ENCODE measurements around the gene STK24.
A peak's percentile ranks its signal among the peaks of the same experiment; 100 is the strongest.

Gene STK24

DNA sequence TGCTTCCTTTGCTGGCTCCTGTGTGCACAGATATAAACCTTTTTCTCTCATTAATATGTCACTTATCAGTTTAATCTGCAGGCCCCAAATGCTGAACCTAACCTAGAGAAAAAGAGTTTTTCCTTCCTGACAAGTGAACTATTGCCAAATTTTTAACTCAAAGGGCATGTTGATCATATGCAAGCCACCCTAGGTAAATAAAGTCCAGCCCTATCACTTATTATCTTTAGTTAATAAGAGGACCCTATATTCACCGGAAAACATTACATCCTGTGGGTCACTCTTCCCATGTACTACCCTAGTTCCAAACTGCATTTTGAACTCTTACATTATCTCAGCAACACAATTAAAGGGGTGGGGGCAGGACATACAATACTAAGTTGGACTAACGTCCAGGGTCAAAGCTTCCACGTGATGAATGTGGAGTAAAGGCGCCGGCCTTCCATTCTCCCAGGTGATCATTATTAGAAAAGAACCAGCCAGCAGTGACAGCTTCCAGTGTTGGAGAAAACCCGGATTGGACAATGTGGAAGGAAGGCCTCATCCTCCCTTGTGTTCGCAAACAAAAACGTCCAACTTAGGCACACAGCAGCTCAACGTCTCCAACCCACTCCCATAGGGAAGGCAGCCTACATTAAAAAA lies 86.6 kb downstream of the STK24 start:
- DNase-seq (ENCODE audit: low read depth in 2 of 2) = no peak

DNA sequence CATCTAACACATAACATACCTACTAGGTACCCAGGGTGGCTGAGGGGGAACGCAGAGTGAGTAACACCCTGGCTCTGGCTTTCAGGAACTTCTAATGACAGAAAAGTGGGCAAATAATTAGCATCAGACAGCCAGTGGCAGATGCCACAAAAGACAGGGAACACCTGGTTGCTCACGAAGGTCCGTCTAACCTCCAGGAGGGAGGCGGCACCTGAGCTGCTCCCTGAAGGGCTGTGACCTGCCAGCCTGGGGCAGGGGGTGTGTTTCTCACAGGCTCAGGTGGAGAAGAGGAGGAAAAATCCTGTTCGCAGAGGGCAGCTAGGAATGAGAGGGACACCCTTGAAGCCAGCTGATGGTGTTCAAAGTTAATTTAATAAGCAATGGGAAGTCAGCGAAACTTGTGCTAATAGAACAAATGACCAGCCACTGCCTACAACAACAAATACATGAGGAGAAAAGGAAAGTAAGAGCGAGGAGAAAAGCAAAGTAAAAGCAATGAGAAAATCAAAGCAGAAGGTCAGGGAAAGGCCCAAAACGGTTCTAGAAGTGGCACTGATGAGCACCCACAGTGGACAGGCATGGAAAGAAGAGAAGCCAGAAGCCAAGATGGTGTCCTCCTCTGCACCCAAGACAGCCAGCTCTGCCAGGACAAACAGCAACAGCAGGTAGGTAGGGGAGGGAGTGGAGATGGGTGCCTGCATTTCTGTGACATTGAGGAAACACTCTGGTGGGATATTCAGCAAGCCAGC lies 87.3 kb downstream of the STK24 start:
- DNase-seq (ENCODE audit: low read depth in 2 of 2) = no peak

DNA sequence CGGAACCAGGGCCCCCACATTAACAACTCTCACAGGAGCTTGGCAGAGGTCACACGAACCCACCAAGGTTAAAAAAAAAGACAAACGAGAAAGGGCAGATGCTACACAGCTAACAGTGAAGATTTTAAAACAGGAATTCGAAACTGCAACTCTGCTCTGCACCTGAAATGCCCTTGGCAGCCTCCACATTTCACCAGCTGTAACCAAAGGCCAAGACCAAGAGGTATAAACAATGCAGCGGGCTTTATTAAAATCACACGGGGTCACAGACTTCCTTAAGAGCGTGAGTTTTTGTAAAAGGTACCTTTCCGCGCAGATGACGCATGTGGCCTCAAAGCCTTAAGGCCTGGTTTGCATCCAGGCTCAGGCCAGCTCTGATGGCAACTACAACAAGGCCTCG lies 88.2 kb downstream of the STK24 start:
- DNase-seq (ENCODE audit: low read depth in 2 of 2) = no peak

DNA sequence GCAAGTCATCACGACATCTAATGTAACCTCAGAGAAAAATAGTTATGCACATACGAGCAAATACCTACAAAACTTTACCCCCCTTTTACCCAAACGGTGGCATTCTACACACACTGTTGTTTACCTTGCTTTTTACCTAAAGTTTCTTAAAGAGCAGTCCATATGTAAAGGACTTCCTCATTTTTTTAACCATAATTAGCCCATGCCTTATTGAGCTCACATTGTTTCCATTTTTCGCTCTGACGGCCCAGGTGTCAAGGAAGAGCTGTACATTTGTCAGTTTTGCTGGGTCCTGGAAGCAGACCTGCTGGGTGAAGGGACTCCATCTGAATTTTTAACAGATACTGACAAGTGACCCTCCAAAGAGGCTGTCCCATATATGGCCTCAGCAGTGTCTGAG lies 89.4 kb downstream of the STK24 start:
- DNase-seq (ENCODE audit: low read depth in 2 of 2) = no peak

DNA sequence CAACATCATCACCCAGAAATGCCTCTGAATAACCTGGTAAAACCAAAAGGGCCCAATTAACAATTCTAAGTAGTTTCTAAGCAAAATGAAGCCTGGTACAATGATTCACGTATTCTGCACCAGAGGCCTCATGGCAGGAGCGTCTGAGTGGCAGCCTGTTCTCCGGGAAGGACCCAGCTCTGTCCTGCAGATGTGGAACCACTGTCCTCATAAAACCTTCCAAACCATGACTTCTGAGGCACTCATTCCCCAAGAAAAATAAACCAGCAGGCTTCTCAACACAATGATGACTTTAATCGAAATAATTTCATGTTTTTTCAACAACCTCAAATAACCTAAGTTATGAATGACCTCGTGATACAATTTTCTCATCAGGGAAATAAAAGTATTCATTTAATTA lies 89.9 kb downstream of the STK24 start:
- DNase-seq (ENCODE audit: low read depth in 2 of 2) = no peak

DNA sequence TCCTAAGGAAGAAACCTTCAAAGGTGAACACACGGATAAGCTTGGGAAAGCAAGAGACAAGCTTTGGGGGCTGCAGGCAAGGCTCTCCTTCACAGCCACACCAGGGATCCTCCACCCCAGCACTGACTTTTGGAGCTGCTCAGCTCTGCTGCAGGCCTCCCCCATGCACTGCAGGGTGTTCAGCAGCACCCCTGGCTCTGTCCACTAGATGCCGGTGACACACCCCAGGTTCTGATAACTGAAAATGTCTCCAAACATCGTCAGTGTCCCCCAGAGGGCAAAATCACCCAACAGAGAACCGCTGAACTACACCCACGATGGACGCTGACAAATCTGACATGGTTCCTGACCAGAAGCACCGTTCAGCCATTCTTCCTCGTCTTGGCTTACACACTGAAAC lies 90.5 kb downstream of the STK24 start:
- DNase-seq (ENCODE audit: low read depth in 2 of 2) = no peak

DNA sequence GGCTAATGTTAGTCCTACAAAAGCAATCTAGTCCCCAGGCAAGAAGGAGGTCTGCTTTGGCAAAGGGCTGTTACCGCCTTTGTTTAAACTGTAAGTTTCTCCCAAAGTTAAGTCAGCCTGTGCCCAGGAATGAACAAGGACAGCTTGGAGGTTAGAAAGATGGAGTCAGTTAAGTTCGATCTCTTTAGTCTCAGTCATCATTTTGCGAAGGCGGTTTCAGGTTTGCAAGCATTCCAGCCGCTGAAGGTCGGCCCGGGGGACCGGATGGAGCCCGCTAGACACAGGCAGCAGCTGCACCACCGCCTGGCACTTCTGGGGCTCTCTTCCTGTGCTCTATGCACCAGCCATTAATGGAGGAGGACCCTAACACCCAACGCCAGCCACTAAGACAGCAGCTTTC lies 91.3 kb downstream of the STK24 start:
- no peak for DNase-seq (ENCODE audit: low read depth in 2 of 2)

DNA sequence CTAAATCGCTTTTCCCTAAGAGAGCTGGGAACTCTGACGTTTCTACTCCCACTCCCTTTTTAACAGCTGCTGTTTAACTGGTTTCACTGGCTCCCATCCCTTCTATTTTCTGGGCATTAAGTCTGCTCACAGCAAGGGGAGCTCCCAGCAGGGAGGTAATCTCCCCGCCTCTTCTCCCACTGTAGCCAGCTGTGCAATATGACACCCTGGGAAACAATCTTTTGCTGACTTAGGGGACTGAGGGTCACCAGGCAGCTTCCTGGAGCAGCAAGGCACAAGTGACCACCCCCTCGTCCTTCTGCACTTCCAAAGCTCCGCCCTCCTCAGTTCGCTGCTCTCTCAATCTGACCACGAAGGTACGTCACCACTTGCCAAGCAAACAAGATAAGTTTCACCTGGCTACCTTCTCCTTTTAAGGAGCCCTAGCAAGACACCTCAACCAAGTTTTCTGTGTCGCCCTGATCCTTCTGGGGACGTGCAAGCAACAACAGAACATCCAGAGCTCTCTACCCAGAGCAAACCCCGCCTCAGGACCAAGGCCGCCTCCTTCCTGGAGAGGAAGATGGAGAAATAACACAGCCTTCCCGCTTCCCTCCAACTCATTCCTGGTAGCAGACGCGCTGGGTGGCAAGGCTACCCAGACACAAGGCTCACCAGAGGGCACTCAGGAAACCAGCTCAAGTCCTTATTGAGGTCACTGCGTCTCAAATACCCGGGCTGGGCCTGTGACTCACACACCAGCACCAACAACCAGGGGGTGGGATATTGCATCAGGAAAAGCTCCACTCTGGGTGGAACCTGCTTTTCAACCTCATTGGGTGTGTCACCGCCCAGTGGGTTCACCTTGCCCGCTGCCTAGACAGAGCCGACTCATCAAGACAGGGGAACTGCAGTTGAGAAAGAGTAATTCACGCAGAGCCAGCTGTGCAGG lies 92.4 kb downstream of the STK24 start:
- DNase-seq (ENCODE audit: low read depth in 2 of 2) = peak; percentile 41 to 63

DNA sequence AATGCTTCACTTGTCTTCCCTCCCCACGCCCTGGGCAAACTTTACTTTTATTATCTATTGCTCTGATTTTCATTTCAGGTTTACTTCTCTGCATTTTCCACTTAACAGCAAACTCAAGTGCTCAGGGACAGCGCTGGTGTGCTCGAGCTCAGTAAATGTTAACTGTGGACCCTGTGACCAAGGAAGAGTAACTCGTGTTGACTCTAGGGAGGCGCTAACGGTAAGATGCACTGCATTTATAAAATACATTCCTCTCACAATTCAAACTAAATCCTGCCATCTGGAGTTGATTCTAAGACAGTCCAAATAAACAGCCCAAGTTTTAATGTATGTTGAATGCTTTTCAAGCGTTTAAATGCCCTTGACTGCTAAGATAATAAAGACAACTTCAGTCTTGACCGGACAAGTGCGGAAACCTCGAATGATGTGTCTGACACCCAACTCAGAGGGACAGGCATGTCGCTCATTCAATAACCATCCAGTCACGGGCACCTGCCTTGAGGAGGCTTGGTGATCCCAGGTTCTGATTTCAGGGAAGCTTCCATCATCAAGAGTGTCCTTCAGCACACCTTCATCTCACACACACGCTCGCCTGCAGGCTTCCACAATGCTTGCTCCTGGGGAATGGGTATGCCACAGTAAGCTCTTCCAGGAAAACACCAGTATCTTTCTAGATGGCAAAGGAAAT lies 93.2 kb downstream of the STK24 start:
- DNase-seq (ENCODE audit: low read depth in 2 of 2) = no peak

DNA sequence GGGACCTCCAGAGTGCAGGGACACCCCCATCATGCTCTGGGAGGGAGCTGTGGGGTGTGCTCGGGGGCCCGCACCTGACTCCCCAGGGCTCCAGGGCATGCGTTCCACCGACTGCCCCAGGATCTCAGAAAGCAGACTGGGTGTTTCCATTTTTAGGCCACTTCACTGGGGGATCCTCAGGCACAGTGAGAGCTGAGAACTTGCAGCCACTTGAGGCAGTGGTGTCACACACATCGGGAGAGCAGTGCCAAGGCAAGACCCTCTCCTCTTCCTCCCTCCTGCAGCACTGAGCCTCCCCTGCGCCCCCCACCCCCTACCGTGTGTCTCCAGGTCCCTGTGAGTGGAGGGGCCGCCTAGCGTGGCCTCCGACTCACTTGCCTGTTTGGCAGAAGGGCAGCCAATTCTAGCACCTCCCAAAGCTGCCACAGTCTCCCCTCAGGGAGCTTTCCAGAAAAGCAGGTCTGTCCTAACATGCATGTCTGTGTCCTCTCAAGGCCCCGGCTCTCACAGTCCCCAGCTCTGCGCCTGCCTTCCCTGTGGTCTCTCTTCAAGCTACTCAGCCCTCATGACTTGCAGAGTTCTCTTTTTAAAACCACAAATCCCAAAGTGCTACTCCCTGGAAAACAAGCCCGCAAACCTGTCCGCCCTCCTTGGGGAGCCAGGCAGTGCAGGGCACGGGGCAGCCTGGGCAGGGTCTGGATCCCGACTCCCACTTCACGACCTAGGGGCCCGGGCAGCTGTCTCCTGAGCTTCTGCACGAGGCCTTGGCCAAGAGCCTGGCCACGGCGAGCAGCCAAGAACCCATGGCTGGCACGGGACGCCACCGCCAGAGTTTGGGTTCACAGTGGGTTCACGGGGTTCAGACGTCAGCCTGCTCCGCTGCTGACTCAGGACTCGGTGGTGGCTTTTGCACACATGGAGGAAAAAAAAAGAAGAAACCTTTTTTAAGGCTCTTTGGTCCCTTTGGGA lies 94.1 kb downstream of the STK24 start:
- no peak for DNase-seq (ENCODE audit: low read depth in 2 of 2)

DNA sequence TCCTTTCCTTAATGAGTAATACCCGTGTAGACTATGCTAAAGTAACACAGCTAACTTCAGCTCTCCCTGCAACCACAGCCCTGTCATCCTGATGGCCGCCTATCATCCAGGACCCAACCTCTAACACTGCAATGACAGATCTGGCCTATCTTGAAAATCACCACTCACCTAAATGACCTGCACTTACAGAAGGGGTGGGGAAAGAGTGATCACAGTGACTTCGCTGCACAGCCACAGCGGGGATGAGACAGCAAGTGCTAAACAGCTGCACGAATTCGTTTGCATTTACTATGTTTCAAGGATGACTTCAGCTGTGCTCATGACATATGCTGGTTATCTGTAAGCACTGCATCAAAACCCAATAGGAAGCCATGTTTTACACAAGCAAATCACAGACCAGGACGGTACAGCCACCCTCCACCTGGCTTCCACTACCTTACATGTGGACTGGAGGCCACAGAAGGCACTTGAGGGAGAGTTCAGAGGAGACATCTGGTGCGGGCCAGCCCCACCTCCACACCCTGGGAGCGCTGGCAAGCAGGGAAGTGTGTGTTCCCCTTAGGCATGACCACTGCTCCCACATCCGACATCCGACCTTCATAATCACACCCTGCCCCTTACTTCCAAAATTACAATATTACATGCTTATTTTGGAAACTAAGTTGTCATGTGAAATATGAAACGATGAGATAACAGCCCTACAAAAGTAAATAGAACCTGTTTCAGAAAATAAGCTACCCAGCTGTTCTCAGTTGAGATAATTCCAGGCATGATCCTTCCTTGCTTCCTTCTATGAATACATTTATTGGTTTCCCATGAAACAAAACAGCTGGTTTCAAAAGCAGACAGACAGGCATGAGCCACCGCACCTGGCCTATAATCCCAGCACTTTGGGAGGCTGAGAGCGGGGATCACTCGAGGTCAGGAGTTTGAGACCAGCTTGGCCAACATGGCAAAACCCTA lies 95.7 kb downstream of the STK24 start:
- no peak for DNase-seq (ENCODE audit: low read depth in 2 of 2)

DNA sequence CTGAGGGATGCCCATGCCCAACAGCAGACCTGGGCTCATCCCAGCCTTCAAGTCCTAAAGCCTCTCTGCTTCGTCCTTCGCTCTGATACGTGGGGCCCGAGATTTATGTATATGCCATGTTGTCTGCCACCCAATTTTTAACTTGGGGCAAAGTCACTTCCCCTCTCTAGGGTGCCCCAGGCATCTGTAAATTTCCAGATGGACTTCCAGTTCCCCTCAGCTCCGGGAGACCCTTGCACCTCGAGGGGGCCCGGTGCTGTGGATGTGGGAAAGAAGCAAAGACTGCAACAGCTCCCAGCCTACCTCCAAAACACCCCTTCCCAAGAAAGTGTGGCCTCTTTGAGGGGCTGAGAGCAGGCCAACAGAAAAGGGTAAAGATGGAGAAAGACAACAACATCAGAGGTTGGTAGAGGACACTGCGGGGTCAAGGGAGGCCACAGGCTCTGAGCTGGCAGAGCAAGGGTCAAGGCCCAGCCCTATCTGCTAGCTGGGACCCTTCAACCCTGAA lies 97.4 kb downstream of the STK24 start:
- DNase-seq (ENCODE audit: low read depth in 2 of 2) = no peak

DNA sequence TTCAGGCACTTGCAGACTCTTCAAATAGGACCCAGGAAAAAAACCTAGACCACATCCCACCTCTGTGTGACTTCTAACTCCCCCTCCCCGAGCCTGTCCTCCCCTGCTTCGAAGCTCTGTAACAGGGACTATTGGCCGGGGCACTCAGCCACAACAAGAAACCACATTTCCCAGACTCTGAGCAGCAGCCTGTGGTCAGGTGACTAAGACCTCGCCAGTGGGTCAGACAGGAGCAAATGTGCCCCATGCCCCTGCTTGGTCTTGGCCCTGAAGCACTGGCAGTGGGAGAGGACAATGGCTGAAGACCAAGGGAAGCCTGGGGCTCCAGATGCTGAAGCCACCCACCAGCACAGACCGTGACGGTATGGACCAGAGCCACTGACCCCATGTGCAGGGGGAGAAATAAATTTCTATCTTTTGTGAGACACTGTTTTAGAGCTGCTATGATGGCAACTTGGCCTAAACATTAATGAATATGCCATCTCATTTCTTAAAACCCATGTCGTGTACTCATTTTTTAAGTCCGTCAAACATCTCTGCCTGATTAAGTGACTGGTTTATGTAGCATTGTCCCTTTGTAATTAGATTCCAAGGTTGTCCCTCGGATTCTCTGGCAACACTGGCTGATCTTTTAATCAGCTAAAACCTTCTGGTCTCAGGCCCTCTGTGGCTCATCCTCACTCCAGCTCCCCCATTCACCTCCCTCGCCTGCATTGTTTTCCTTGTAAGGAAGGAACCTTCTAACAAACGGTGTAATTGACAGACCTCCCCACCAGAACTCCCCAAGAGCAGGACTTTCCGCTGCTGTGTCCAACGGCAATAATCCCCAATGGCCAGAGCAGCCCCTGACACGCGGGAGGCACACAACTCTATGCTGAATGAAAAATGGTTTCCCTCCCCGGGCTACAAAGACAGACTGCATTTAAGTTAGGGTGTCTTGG lies 98.4 kb downstream of the STK24 start:
- DNase-seq (ENCODE audit: low read depth in 2 of 2) = no peak

DNA sequence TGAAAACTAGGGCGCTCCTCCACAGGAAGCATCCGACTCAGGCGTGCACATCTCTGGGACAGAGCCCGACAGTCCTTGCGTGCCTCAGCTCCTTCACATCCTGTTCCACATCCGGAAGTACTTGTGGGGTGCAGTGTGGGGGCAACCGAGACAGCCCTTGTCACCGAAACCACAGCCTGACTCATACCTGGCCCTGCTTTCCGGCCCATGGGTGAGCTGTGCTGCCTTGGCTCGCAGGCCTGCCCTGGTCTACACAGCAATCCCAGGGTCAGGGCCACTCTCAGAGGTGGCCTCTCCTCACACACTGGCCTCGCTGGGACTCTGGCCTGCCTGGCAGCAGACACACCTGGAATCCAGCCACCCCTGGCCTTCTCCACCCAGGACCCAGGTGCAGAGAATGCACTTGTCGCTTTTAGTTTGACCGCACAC lies 100.4 kb downstream of the STK24 start:
- DNase-seq (ENCODE audit: low read depth in 2 of 2) = peak; percentile 56 to 57

DNA sequence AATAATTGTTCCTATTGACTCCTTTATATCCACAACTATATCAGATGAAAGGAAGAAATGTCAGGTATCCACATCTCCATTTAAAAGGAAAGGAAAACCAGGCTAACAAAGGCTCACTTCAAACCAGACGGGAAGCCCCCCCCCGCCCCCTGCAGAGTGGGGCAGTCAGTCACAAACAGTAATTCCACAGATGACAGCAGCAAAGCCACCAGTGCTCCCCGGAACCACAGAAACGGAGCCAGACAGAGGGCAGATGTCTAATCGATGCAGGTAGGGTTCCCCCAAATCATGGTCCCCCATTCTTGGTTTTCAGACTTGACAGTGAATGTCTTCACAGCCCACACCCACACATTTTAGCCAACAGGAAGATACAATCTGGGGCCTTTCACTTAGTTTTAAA lies 100.8 kb downstream of the STK24 start:
- DNase-seq (ENCODE audit: low read depth in 2 of 2) = no peak

DNA sequence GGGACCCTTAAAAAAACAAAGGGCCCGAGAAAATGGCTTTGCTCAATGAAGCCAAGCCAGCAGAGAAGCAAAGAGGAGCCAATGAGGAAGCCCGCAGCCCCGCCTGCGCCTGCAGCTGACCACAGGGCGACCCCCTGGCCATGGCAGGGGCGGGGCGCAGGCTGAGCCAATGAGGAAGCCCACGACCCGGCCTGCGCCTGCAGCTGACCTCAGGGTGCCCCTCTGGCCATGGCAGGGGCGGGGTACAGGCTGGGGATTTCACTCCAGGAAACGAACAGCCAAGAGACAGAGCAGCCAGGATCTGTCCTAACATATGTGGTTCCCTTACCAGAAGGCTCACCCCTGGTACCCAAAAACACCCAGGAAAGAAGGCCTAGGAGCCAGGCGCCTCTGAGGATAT lies 101.4 kb downstream of the STK24 start:
- DNase-seq (ENCODE audit: low read depth in 2 of 2) = no peak

DNA sequence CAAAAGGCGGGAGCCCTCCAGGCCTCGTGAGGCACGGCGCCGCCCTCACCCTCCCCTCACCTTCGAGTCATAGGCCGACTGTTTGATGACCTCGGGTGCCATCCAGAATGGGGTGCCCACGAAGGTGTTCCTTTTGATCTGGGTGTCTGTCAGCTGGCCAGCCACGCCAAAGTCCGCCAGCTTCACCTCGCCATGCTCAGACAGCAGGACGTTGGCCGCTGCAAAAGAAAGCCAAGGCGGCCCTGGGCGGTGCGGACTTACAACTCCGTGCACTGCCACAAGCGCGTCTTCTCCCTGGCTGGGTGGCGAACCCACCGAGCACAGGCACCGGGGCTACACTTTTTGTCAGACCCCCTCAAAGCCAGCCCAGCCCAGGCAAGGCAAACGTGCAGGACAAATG lies 102.1 kb downstream of the STK24 start:
- DNase-seq (ENCODE audit: low read depth in 2 of 2) = no peak

DNA sequence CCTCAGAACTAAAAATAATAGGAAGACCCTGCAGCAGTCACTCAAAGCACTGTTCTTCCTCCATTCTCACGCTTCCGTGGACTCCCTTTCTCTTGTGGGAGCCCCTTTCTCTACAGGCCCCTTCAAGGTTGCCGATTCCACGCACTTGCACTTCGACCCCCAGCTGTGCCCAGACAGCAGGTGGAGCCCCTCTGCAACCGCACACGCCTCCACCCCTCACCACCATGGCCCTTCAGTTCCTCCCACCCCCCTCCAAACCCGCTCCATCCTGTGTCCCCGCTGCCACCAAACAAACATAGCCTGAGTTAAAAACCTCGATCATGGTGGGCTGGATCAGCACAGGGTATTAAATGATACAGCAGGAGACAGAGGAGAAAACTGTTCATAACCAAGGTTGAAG lies 102.6 kb downstream of the STK24 start:
- no peak for DNase-seq (ENCODE audit: low read depth in 2 of 2)

All from fibroblast of skin of left quadriceps (primary cell).